DMS79 (cell line): ENCODE measurements around the gene CYTH3.
"Not testable (repeated sequence)": the region's sequence is repeated elsewhere in the genome, so short reads cannot be mapped to it uniquely, and the experiment has no call there.

Experiments used
- DNase-seq: peaks from one replicate; lab custom pipeline; 2025; lab: John Stamatoyannopoulos, UW

The CYTH3 gene

GRCh38 chr7:6151994-6152735 is 120.3 kb downstream of the CYTH3 start:
- no peak for DNase-seq

GRCh38 chr7:6151527-6151926 is 120.9 kb downstream of the CYTH3 start:
- DNase-seq, result not testable (repeated sequence)

GRCh38 chr7:6149996-6150395 is 122.4 kb downstream of the CYTH3 start:
- no peak for DNase-seq

- DNase-seq, result no peak
These were observed 123.6 kb downstream of the CYTH3 start for GRCh38 chr7:6148724-6149360.

GRCh38 chr7:6147627-6148026 is 124.8 kb downstream of the CYTH3 start:
- no peak for DNase-seq

- DNase-seq, result no peak
These were observed 125.8 kb downstream of the CYTH3 start for GRCh38 chr7:6146666-6147065.

GRCh38 chr7:6143997-6144396 is 128.4 kb downstream of the CYTH3 start:
- DNase-seq, result no peak

- no peak for DNase-seq
These were observed 129.5 kb downstream of the CYTH3 start for GRCh38 chr7:6142871-6143380.

- no peak for DNase-seq
These were observed 133.0 kb downstream of the CYTH3 start for GRCh38 chr7:6139189-6139996.

- DNase-seq, result no peak
These were observed 135.9 kb downstream of the CYTH3 start for GRCh38 chr7:6136475-6136874.

- DNase-seq, result no peak
These were observed 139.2 kb downstream of the CYTH3 start for GRCh38 chr7:6133249-6133648.

GRCh38 chr7:6130007-6130587 is 142.3 kb downstream of the CYTH3 start:
- DNase-seq, result no peak

GRCh38 chr7:6128205-6128604 is 144.2 kb downstream of the CYTH3 start:
- DNase-seq, result no peak

- no peak for DNase-seq
These were observed 145.3 kb downstream of the CYTH3 start for GRCh38 chr7:6127110-6127490.

- no peak for DNase-seq
These were observed 148.6 kb downstream of the CYTH3 start for GRCh38 chr7:6123843-6124242.

- DNase-seq, result no peak
These were observed 151.3 kb downstream of the CYTH3 start for GRCh38 chr7:6121141-6121540.

GRCh38 chr7:6117533-6117932 is 154.9 kb downstream of the CYTH3 start:
- DNase-seq, result no peak

- no peak for DNase-seq
These were observed 156.2 kb downstream of the CYTH3 start for GRCh38 chr7:6116211-6116610.
